H1 (cell line): ENCODE data around the gene TMEM164. TPM values are rescaled to one million over a fixed set of nuclear protein-coding genes. Genes with fewer than 3 reads are reported as not detected.

ENCODE experiments used
- EP300 ChIP-seq, 2 experiments: IDR thresholded peaks; 1 replicate in 1 of 2; 2 replicates in 1 of 2; pipeline ENCODE4 v1.6.1; 2011 to 2012; ENCODE audit warnings: low read depth in 2 of 2, low read length in 2 of 2, mild to moderate bottlenecking in 2 of 2, borderline replicate concordance in 1 of 2, inconsistent platforms in 1 of 2, moderate library complexity in 1 of 2
- POLR2A ChIP-seq, 2 experiments: IDR thresholded peaks; 1 replicate in 1 of 2; 2 replicates in 1 of 2; pipeline ENCODE4 v1.6.1; 2011; ENCODE audit warnings: low read depth in 2 of 2, low read length in 2 of 2, mild to moderate bottlenecking in 2 of 2; ENCODE audit errors: control extremely low read depth in 1 of 2
- SIN3A ChIP-seq, 2 experiments: IDR thresholded peaks in 1 of 2; conservative IDR thresholded peaks in 1 of 2; 2 replicates each; pipeline ENCODE4 v1.6.1; 2011 to 2012; ENCODE audit warnings: low read length in 2 of 2, improper control_type of control experiment in 1 of 2, low read depth in 1 of 2, mild to moderate bottlenecking in 1 of 2
- TBP ChIP-seq: IDR thresholded peaks from 2 replicates; pipeline ENCODE4 v1.6.1; 2011; ENCODE audit warnings: low read depth, low read length, improper control_type of control experiment
- polyA plus RNA-seq, 7 experiments: library from polyadenylated mRNA; depleted of rRNA in 3 of 7; stranded (reverse) in 5 of 7; unstranded in 2 of 7; fragments of >200 nt in 5 of 7; fragments of 200-250 nt in 2 of 7; gene quantifications; 1 replicate in 5 of 7; 2 replicates in 1 of 7; 4 replicates in 1 of 7; pipeline versions ENCODE4 v1.2.1 to v1.2.3, GENCODE V29; 2011 to 2013; ENCODE audit warnings: missing spikeins in 2 of 7, mixed read lengths in 2 of 7
- total RNA-seq: library from RNA; stranded (reverse); fragmentation: NEBNext Ultra II Directional; extraction: Animal tissue kit (Norgen Biotek cat#: 25700); gene quantifications from 2 replicates; pipeline ENCODE4 v1.2.1, GENCODE V29; 2021

The TMEM164 gene
- total and polyA plus RNA-seq, 2 of the 8 experiments (the other 6 are each of a cell fraction or from before 2014, with no cell fraction given), result 7.3 to 14.8 TPM

DNA sequence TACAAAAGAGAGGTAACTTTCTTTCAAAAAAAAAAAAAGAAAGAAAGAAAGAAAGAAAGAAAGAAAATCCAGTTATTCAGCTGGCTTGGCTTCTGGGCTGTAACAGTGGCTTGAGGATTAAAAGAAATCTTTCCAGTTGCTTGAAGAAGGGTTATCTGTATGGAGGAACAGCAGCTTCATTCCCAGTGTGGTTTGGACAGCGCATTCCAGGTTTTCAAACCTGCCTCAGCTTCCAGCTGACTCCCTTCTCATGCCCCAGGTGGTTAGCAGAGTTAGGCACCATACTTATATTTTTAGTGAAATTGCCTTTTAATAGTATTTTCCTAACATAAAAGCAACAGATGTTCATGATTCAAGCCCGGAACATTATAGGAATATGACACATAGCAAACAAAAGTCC is 48.6 kb downstream of the TMEM164 start (continued):
- no peak for TF ChIP-seq SIN3A (conservative IDR thresholded peaks at IDR 0.05 in 1 of 2, IDR thresholded peaks at IDR 0.05 in 1 of 2; ENCODE audit: low read depth in 1 of 2, low read length in 2 of 2)
- TF ChIP-seq TBP, result no peak
- no peak for TF ChIP-seq POLR2A (IDR thresholded peaks at IDR 0.05; ENCODE audit: control extremely low read depth in 1 of 2, low read depth in 2 of 2, low read length in 2 of 2)
- no peak for TF ChIP-seq EP300 (IDR thresholded peaks at IDR 0.05; ENCODE audit: borderline replicate concordance in 1 of 2, low read depth in 2 of 2, low read length in 2 of 2)
